ENCODE data around the gene LHX1.

The LHX1 gene

DNA sequence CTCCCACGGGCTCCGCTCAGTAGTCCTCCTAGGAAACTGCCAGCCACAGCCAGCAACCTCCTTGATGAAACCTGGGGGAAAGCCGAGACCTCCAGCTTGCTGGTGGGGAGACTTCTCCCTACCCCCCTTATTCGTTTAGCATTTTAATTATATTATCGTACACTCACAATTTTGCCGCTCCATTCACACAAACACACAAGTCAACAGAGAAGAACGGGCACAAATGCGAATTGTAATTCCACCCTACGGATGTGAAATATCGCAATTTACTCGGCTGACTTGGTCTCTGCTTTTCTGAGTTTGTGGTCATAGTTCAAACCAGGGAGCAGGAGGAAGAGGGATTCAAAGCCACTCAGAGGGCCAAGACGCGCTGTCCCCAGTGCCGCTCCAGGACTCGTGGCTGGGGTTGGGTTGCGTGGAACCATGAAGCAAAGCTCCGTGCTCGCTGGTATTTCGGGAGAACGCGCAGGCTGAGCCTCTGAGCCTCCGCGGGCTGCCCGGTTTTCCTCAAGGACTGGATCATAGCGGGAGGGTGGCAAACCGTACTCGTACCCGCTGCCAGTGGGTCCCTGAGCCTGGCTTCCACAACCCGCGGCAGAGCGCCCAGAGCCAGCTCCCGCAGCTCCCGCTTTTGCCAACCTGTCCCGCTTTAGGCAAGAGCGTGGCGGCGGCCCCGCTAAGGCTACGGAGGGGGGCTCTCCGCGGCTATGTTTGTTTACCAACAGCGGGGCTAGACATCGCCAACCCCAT lies 2.0 kb downstream of the LHX1 start:
- DNase-seq (ENCODE audit: low read depth): no peak

DNA sequence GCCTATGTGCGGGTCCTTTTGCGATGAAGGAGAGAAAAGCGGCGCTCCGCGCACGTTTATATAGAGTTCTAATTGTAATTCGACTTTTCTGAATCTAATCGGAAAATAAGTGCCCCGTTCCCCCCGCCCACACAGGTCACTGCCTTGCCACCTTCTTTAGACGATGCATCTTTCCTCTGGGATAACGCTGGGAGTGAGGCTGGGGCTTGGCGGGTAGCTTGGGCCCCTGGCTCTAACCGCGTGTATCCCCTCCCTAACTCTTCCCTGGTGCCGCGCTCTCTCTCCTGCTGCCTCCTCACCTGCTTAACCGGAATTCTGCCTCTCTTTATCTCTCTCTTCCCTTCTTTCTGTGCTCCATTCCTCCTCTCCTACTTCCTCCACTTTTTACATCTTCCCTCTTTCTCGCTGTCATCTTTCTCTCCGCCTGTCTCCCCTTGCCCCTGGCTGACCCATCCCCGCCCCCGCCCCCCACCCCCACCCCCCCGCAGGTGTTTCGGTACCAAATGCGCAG lies 2.6 kb downstream of the LHX1 start:
- DNase-seq (ENCODE audit: low read depth): no peak

DNA sequence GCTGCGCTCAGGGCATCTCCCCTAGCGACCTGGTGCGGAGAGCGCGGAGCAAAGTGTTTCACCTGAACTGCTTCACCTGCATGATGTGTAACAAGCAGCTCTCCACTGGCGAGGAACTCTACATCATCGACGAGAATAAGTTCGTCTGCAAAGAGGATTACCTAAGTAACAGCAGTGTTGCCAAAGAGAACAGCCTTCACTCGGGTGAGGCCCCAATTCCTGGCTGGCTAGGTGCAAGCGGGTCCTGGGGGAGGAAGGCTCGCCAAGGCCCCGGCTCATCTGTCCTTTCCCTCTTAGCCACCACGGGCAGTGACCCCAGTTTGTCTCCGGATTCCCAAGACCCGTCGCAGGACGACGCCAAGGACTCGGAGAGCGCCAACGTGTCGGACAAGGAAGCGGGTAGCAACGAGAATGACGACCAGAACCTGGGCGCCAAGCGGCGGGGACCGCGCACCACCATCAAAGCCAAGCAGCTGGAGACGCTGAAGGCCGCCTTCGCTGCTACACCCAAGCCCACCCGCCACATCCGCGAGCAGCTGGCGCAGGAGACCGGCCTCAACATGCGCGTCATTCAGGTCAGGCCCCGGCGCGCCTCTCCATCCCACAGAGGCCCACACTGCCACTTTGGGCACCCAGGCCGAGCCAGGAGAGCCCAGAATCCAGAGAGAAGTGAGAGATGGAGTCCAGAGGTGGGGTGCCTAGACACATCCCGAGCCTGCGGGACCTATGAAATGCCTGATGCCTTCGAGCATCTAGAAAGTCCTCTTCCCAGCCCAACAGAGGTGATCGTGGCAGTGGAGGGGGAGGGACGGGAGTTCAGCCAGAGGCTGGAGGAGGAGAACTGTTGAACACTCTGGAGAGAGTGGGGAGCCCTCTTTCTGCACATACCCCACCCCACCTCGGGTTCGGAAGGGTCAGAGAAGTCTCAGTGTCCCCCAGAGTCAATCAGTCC lies 3.3 kb downstream of the LHX1 start:
- no peak for DNase-seq (ENCODE audit: low read depth)

GRCh38 chr17:36941265-36942010 lies 4.2 kb downstream of the LHX1 start:
- no peak for DNase-seq (ENCODE audit: low read depth)

DNA sequence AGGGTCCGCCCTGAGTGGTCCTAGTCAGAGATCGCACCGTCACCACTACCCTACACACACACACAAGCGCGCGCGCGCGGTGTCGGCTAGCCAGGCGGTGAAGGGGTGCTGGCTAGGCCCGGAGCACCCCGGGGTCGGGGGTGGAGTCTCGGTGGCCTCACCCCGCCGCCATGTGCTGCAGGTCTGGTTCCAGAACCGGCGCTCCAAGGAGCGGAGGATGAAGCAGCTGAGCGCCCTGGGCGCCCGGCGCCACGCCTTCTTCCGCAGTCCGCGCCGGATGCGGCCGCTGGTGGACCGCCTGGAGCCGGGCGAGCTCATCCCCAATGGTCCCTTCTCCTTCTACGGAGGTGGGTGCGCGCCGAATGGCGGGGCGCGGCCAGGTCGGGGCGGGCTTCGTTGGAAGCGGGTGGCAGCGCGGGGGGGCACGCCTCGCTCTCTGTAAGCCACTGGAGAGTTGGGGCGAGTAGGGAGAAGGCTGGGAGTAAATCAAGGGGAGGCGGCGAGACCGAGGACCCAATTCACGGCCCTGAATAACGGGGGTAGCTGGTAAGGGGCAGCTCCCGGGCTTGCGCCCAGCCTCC lies 4.8 kb downstream of the LHX1 start:
- DNase-seq (ENCODE audit: low read depth): no peak

- DNase-seq (ENCODE audit: low read depth): no peak
Observed at GRCh38 chr17:36942631-36943125, 5.4 kb downstream of the LHX1 start.

DNA sequence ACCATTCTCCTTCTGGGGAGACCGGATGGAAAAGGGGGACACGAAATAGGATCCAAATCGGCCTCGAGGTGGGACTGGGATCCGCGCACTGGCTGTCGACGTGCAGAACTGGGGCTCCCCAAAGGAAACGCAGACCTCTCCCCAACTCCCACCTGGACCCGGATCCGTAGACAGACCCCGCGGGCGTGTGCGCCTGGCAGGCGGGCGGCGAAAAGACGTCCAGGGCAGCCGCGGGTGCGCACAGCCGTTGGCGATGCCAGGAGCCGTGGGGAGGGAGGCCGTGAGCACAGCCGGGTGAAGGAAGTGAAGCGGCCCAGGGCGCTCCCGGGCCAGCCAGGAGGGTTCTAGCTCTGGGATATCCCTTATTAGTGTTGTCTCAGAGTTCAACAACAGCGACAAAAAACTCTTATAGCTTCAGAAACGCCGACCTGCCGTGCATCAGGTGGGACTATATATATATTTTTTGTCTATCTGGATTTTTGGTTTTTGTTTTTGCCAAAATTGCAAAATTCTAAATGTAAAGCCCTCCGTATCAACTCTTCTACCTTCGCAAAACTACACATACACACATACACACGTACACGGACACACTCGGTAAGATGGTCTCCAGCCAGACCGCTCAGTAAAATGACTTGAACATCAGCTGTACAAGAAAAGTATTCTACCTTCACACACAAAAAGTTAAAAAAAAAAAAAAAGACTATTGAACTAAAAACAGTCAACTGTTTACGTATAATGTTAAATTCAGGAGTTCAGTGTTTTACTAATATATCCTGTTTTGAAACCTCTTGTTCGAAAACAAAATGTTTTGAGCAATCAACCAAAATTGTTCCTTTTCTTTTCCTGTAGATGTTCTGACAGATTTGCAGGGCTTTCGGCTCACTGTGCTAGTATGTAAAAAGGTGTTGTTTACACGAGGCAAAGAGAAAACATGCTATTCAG lies 6.2 kb downstream of the LHX1 start:
- DNase-seq (ENCODE audit: low read depth): no peak

DNA sequence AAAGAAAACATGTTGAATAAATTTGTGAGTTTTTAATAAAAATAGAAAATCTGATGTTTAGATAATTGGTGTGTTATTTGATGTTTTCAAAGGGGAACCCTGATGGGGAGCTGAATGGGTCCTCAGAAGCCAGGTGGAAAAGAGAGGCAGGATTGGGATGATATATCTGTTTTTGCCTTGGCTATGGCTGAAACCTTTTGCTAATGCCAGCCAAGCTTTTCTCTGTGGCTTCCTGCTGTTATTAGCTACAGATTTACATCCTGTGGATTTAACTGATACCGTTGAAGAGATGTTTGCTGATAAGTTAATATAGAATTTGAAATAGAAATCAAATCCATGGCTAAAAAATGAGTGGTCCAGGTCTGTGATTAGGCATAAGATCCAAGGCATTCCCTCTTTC lies 7.3 kb downstream of the LHX1 start:
- DNase-seq (ENCODE audit: low read depth): no peak

- no peak for DNase-seq (ENCODE audit: low read depth)
Observed at GRCh38 chr17:36945140-36945539, 7.9 kb downstream of the LHX1 start.

DNA sequence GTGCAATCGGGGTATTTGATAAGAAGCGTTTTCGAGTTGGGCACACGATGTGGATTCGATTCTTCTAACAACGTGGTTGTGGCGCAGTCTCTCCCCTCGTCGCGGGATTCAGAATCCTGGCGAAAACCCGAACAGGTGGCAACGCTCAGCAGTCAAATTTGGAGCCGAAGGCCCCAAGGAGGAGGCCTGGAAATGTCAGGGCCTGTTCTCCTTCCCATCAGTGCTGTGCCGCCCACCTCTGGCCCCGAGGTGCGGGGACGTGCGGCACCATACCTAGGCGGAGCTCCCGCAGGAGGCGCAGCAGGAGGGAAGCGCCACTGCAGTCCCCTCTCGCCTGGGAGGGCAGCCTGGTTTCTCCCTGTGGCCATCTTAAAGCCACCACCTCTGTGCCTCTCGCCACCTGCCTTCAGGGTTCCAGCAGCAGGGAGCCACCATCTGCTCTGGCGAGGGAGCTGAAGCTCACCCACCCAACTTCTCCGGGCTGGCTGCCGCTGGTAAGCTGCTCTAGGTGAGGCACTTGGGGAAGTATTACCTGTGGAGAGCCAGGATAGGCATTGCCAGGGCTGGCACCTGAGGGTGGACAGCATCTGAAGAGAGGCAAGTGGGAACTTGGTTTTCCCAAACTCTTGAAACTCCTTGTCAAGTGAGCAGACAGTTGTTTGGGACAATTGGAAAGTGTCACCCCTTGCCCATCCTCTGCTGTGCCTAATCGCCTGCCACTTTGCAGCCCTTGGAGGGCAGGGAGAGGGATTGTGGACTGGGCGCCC lies 8.9 kb downstream of the LHX1 start:
- DNase-seq (ENCODE audit: low read depth): no peak

DNA sequence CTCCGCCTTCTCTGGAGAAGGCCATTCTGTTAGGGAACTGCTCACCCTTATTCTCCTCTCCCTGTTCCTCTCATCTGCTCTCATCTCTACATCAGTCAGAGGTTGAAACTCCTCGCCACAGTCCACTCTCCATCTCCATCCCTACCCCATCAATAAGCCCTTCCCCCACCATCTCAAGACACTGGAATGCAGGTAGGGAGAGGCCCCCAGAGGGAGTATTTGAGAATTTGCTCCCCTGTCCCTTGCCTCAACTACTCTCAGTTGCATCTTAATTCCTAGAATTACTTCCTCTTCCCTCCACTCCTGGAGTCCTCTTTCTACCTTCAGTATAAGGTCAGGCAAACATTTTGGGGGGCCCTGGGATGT lies 9.4 kb downstream of the LHX1 start:
- DNase-seq (ENCODE audit: low read depth): no peak

DNA sequence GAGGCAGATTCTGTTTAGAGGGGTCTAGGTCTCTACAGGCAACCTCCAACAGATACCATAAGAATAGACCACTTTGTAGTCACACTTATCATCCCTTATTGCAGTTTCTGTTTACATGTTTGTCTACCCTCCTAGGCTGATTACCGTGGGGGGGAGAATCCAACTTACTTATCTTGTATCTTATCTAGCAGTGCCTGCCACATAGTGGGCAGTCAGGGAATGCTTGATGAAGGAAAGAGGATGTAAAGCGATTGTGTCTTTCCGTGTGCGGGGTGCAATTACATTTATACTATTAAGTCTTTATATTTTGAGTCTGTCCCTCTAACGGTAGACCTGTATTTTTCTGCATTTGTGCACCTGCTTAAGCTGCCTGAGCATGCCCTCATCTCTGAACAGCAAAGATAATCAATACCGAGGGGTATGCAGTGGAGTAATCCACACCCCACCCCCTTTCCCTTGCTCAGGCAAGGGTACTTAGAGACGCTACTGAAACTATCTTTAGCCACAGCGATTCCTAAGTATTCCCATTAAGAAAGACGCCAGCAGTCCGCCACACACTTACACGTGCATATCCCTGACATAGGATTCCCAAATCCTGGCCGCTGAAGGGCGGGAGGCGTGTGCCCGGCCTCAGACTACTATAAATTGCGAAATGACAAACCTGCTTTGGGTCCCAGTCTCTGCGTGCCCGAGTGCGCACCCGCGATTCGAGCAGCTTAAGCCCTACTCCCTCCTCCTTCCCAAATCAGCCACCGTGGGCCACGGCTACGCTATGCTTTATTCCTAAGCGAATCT lies 10.8 kb downstream of the LHX1 start:
- no peak for DNase-seq (ENCODE audit: low read depth)

DNA sequence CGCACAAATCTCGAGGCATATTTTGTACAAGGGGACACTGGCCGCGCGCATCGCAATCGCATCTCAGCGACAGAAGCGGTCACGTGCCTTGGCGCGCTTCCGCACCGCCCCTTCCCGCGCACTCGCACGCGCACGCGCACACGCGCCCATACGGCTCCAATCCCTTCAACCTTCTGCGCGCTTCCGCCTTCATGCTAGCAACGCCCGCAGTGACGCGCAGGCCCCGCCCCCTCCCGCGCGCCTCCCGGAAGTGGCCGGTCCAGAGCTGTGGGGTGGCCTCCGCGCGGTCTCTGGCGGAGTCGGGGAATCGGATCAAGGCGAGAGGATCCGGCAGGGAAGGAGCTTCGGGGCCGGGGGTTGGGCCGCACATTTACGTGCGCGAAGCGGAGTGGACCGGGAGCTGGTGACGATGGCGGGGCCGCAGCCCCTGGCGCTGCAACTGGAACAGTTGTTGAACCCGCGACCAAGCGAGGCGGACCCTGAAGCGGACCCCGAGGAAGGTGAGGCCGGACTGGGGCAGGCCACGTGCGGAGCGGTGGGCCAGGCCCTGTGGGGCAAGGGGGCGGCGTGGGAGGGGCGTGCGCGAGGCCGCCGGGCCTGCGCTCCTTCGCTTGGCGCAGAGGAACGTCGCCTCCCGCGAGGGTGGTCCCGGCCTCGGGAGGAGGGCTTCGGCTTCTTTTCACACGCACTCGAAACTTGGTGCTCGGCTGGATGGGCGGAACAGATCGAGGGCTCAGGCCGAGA lies 11.6 kb downstream of the LHX1 start, which contains the start of gene AATF:
Gene AATF, plus strand, starts transcription at position 238 of the 744 bp plus-strand sequence. Its CDS starts 172 bp downstream, at position 410.
- peak; percentile 90 for DNase-seq (ENCODE audit: low read depth)

GRCh38 chr17:36949461-36949927 lies 12.2 kb downstream of the LHX1 start:
- DNase-seq (ENCODE audit: low read depth): peak; percentile 55

DNA sequence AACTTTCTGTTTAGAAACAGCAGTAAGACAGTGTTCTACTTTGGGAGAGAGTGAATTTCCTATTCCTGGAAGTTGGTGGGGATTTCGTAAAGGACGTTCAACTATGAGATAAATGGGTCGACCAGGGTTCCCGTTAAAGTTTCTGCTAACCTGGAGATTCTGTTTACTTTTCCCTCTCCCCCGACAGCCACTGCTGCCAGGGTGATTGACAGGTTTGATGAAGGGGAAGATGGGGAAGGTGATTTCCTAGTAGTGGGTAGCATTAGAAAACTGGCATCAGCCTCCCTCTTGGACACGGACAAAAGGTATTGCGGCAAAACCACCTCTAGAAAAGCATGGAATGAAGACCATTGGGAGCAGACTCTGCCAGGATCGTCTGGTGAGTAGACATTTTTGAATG lies 12.8 kb downstream of the LHX1 start:
- no peak for DNase-seq (ENCODE audit: low read depth)

DNA sequence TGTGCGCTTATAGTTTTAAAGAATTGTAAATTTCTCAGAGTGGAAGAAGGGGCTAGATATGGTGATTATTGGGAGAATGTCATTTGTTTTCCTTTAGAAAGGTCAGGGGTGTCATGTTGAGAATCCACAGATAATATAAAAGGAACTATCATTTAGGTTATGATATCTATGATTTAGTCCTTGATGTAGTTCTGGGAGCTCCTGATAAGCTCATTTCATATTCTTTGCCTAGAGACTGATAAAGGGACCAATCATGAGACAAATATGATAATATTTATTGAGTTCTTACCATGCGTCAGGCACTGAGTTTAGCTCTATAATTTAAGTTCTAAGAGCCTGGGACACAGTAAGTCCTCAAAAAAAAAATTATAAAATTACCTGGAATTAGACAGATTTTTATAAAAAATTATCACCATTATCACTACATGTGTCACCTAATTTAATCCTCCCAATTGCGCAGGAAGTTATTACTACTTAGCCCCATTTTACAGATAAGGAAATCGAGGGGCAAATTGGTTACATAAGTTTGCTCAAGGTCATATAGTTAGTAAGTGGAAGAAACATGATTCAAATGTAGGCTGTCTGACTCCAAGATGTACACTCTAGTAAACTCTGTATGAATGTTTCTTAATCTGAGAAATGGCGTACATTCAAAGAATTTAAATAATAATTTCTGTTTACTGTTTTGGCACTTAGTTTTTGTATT lies 14.0 kb downstream of the LHX1 start:
- DNase-seq (ENCODE audit: low read depth): no peak

GRCh38 chr17:36971508-36971907 lies 34.2 kb downstream of the LHX1 start:
- DNase-seq (ENCODE audit: low read depth): no peak

Data from amniotic epithelial cell (primary cell).